SIG-M5 treated with dmso at 0.1 percent for 504 hours (cell line): Measurements from ENCODE around the gene APC2.

ENCODE experiments used
- DNase-seq: peaks from one replicate; lab custom pipeline; 2025; ENCODE audit not compliant: unreplicated experiment; lab: John Stamatoyannopoulos, UW

The APC2 gene

DNA sequence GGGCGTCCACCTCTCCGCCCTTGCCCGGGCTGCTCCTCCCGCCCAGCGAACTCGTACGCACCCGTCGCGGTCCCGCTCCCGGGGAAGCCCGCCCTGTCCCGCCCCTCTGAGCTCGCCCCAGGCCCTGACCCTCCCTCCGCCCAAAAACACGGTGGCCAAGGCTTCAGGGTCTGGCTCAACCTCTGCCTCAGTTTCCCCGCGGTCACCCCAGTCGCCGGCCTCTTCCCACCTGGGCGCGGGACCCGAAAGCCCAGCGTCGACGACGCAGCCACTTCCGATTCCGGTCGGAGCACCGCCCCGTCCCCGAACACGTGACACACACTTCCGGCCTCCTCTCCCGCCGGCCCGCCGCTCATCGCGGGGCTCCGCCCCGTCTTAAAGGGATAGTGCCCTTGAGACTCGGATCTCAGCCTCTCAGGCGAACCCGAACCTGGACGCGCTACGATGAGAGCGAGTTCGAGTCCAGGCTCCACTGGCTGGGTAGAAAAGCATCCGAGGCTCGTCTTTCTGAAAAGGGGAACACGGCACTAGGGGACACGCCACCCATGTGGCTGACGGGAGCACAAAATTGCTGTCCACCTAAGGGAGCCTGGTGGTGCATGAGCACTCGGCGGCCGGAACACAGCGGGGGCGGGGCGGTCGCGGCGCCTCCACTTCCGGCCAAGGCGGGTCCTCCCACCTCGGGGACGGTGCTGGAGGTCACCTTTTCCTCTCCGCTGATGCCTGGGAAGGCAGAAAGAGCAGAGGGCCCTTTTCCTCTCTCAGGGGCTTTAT lies 29.2 kb downstream of the APC2 start, which contains the start of gene C19orf25:
TSS of gene C19orf25 (minus strand) at position 282 of the 774 bp plus-strand sequence. CDS start 312 bp downstream, outside the sequence.
- peak; percentile 89 for DNase-seq

DNA sequence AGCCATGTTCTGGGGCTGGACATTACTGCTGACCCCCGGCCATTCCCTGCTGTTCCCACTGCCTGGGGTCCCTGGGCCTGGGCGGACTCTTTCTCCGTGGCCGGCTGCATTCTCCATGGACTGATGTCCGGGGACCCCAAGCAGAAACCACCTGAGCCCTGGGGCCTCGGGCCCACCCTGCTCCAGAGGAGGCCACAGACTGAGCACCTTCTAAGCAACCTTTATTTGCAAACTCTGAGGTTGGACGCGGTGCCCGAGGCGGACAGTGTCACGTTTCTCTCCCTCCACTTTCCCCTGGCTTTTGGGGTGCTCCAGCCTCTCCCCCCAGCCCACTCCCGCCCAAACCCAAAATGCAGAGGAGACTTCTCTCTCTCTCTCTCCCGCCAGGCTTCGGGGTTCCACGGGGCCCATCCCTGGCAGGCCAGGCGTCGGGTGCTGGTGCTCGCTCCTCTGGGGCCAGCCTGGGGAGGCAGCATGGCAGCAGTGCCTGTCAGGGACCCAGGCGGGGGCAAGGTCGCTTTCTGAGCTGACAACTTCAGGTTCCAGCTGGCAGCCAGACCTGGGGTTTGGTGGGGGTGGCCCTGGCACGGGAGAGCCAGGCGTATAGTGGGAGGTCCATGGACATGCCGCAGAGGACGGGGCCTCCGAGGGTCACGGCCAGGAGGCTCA lies 31.4 kb downstream of the APC2 start:
- DNase-seq = no peak

DNA sequence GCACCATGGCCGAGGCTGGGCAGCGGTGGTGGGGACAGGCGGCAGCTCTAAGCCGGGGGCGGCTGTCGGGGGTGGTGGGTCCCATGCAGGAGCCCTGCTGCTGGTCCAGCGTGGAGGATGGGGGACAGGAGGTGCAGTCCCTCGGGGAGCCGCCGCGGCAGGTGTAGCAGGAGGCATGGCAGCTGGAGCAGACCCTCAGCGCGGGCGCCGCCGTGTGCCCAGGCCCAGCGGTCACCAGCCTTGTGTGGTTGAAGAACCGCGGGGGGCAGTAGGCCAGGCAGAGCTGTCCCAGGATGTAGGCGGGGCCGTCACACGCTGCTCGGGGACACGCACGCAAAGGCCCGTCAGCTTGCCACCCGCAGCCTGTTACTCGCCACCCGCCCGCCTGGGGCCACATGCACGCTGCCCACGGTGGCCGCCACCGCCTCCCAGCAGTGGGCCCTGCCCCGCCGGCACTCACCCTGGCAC lies 32.0 kb downstream of the APC2 start:
- no peak for DNase-seq

DNA sequence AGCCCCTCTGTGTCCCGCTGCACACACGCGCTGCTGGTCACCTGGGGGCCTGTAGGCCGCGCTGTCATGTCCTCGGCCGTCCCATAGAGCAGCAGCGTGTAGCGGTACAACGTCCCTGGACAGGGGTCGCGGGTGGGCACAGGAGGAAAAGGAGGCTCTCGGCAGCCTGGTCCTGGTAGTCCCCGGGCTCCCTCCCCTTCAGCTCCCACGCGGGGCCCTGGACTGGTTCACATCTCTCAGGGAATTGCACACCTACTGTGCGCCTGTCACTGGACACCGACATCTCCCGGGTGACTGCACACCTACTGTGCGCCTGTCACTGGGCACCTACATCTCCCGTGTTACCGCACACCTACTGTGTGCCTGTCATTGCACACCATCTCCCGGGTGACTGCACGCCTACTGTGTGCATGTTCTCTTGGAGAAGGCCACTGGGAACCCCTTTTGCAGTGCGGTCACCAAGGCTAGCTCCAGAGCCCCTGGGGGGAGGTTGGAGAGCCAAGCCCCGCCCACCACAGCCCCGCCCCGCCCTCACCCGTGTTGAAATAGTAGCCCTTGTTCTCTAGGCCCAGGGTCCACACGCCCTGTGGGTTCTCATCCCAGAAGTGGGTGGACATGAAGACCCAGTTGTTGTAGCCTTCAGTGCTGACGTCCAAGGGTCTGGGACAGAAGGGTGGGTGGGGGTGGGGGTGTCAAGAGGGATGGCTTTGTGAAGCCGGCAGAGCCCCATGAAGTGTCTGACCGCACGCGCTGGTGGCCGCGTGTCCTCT lies 32.6 kb downstream of the APC2 start:
- no peak for DNase-seq

DNA sequence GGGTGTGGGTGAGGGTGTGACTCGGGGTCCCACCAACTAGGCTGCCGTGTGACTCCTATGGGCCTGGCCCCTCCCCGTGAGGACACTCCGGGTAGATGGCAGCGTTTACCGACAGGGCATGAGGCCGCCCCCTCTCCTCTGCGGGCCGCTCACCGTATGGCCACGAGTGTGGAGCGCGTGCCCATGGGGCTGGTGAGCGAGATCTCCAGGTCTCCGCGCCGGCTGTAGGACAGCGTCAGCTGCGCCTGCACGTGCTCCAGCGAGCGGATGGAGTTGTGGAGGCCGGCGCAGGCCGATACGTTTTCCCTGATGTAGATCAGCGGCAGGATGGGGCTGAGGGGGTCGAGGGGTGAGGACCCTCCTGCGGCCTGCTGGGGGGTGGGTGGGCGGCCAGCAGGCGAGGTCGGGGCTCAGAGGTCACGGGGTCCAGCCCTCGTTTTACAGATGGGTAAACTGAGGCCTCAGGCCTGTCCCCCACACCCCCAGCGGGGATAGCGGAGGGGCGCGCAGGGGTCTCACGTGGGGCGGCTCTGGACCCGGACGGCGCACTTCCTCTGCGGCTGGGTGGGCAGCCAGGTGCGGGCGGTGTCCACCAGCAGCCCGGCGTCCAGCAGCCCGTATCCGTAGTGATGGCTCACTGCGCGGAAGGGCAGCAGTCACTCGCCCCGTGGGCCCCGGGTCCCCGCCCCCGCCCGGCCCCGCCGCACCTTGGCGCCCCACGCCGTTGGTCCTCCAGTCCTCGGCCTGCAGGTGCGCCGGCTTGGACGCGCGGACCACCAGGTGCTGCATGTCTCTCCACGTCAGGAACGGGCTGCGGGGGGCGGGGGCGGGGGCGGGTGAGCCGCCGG lies 33.4 kb downstream of the APC2 start:
- DNase-seq = no peak

DNA sequence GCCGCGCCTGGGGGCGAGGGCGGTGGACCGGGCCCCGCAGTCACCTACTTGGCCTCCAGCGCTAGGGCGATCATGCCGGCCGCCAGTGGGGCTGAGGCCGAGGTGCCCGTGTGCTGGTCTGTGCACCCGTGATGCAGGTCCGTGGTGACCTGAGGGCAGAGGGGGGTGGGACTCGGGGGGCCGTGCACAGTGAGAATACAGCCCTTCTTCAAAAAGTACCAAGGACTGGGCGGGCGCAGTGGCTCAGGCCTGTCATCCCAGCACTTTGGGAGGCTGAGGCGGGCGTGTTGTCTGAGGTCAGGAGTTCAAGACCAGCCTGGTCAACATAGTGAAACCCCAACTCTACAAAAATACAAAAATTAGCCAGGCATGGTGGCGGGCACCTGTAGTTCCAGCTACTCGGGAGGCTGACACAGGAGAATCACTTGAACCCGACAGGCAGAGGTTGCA lies 34.1 kb downstream of the APC2 start:
- DNase-seq = no peak

DNA sequence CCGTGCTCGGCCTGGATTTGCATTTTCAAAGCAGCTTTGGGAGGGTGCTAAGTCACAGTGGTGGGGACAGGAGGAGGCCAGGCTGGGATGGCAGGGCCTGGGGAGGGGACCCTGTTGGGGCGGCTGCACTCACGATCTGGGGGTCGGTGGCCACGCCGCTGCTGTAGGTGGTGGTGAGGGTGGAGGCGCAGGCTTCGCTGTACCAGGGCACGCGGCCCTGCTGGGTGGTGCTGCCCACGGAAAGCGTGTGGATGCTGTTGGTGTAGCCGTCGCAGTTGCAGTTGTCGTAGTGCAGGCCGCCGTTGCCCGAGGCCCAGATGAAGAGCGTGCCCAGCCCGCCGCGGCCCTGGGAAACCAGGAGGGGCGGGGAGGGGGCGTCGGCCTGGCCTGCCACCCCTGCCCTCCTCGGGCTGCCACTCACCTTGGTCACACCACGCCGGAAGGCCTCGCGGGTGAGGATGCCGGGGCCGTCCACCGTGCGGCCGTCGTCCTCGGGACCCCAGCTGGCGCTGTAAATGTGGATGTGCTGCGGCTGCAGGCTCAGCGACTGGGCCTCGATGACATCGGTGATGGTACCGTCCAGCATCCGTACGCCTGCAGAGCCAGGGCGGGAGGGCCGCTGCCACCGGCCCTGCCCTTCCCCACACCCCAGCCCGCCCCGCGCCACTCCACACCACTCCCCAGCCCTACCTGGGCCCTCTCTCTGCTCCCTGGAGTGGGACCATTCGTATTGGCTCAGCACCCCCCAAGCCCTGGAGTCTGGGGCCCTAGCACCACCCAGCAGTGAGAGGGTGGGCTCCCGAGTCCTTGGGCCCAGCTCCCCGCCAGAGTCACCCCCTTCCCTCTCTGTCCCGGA lies 37.0 kb downstream of the APC2 start:
- no peak for DNase-seq

DNA sequence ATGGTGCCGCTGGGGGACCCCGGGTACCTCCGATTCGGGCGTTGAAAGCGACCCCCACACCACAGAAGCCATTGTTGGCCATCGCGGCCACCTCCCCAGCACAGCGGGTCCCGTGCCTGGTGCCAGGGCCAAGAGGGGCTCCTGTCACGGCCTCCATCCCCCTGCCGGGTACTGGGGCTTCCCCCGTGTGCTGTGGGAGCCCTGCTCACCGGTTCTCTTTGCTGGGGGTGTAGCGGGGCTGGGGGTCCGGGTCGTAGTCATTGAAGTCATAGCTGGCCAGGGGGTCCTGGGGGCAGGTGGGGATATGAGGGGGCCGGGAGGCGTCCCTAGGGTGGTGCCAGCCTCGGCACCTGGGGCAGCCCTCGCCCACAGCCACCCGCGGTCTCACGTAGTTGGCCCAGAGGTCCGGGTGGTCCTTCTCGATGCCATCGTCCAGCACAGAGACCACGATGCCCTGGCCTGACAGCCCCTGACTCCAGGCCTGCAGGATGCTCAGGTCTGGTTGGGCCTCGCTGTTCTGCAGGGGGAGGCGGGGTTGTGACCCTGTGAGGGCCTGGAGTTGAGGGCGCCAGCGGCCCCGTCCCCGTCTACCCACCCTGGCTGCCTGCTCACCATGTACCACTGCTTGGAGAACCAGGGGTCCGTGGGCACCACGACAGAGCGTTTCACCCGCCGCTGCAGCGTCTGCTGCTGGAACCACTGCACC lies 37.8 kb downstream of the APC2 start:
- no peak for DNase-seq

DNA sequence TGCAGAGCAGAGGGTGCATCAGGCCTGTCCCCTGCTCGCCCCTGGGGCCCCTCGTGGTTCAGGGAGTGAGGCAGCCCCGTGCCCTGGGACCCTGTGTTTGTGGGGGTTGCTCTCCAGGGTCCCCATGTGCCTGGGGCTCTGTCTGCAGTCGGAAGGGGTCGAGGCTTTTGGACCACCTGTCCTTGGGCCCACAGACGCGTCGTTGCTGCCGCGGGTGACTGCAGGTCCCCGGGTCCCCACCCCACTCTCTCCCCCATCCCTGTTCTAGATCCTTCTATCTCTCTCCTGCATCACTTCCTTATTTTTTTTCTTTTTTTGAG lies 38.3 kb downstream of the APC2 start:
- DNase-seq = no peak

DNA sequence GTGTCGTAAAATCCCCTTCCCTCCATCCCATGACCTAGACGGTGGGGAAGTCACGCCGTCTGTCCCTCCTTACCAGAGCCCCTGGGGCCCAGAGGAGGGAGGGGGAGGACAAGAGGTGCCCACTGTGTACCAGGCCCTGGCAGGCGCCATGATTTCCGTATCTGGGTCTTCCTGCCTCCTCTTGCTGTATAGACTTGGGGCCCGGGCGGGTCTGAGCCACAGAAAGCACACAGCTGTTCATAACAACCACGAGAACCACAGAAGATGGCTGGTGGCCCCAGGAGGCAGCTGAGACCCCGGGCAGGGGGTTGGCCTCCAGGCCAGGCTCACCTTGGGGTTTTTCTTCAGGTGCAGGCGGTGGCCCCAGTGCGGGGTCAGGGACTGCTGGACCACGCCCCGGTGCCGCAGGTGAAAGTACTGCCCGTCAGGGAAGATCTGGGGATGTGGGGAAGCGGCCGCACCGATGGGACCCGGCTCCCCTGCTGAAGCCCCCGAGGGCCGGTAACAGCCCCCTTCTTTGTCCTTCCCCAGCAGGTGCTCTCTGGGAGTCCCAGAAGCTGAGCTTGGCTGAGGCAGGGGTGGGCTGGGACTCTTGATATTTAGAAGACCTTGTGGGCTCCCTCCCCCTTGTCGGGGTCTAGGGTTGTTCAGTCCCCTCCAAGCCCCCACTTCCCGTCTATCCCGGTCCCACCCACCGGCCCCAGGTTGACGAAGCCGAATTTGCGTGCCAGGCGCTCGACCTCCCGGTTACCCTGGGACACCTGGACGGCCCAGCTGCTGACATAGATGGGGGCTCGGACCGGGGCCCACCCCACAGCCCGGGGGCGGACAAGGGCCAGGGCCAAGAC lies 39.8 kb downstream of the APC2 start:
- no peak for DNase-seq

DNA sequence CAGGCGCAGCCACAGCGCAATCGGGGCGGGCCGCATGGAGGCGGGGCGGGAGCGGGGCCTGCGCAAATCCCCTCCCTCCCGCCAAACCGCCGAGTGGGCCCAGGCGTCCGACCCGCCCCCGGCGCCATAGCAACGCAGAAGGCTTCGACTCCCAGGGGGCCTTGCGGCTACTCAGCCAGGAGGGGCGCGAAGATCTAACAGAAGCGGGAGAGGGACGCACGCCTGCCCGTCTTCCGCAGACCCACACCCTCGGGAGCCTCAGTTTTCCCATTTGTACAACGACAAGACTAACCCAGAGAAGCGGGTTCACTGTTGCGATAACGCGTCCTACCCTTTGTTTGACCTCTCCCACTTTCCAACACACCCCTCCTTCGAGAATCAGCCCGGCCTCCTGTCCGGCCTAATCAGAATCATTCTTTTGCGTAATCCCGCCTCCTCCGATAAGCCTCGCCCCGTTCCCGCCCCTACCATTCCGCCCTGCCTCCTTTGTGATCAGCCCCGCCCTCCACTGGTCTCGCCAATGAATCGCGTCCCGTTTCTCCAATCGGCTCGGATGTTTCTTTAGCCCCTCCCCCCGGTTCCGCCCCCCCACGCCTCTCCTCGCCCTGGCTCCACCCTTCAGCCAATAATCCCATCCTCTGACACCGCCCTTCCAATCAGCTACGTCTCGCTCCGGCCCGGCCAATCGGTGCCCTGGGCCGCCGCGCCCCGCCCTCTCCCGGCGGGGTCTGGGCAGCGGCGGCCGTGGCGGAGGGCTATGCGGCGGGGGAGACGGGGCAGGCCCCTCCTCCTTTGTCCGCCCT lies 40.6 kb downstream of the APC2 start, which contains the start of gene PCSK4:
TSS of gene PCSK4 (minus strand) at position 40 of the 803 bp plus-strand sequence. CDS start at position 36, 4 bp downstream.
- DNase-seq = peak; percentile 99

DNA sequence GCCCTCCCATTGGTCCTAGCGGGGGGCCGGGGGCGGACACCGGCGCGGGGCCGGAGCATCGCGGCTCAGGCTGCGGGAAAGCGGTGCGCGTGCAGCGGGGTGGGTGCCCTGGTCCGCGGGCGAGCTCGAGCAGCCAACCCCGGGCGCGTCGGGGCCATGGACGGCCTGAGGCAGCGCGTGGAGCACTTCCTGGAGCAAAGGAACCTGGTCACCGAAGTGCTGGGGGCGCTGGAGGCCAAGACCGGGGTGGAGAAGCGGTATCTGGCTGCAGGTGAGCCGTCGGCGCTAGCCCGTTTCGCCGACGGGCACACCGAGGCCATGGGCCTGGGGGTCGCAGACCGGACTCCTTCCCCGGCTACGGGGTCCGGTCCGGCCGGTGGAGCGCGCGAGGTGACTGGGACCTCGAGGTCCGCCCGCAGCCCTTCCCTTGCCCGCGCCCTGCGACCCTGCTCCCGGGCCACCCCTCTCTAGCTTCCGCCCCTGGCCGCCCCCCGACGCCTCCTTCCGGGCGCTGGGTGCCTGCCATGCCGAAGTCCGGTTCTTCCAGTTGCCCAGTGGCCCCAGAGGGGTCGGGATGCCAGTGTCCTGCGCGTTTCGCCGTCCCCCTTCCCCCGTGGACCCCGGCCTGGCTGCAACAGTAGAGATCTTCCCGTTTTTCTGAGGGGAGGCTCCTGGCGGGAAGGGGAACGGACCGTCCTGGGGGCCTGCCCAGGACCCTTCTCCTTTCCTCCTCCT lies 41.4 kb downstream of the APC2 start, which contains the start of gene REEP6:
TSS of gene REEP6 (plus strand) at position 68 of the 735 bp plus-strand sequence. CDS start at position 157, 89 bp downstream.
- DNase-seq = no peak

DNA sequence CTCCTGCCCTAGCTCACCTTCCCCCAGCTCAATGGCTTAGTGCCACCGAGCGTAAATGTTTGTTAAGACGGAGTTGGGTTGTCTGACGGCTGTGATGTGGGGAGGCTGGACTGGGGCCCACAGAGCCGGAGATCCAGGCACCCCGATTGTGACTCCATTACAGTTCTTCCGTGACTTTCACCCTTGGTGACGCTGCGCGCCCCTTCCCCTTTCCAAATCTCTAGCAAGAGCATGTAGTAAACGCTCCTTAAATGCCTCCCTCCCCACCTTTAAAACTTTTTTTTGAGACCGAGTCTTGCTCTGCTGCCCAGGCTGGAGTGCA lies 41.9 kb downstream of the APC2 start:
- DNase-seq = no peak

DNA sequence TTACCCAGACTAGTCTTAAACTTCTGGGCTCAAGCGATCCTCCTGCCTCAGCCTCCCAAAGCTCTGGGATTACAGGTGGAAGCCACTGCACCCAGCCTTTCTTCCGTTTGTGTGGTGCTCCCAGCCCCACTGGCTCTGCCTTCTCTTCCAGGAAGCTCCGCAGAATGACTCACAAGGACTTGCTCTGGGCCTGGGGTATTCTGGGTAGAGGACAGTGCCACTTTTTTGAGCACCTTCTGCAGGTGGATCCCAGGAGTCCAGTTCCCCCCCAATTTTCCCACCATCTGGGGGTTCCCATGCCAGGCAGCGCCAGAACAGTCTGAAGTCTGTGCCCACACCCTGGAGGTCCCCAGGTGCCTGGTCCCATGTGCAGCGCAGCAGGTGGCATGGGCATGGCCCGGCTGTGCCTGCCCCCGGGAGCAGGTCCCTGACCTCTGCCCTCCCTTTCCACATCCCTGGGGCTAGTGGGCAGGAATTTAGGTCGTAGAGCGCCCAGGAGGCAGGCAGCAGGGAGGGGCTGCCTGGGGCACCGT lies 42.6 kb downstream of the APC2 start:
- no peak for DNase-seq

DNA sequence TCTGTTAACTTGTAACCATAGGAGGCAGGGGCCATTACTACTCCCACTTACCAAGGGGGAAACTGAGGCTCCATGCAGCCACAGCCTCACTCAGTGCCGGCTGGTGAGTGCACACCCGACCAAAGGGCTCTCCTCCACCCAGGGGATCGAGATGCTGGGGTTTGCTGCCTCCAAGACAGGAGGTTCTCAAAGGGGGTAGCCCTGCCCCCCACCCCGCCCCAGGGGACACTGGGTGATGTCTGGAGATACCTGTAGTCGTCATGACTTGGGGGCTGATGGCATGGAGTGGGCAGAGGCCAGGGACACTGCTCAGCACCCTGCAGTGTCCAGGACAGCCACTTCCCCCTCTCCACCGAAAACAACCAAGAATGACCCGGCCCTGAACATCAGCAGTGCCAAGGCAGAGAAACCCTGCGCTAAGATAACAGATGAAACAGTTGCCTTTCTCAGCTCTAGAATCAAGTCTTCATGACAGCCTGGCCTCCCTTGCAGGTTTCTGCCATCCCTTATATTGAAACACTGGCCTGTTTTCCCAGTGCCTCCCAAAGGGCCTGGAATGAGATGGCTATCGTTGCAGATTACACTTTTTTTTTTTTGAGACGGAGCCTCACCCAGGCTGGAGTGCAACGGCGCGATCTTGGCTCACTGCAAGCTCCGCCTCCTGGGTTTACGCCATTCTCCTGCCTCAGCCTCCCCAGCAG lies 44.3 kb downstream of the APC2 start:
- no peak for DNase-seq
